H1 (cell line): ENCODE results near the gene HTD2. TPM values are rescaled to one million over a fixed set of nuclear protein-coding genes. Genes with fewer than 3 reads are reported as not detected.

Experiments used
- ATF2 ChIP-seq: IDR thresholded peaks from 2 replicates; pipeline ENCODE4 v1.6.1; 2012; ENCODE audit warnings: low read length, inconsistent platforms
- CHD1 ChIP-seq: IDR thresholded peaks from 2 replicates; pipeline ENCODE4 v1.6.1; 2012; ENCODE audit warnings: low read depth, low read length, improper control_type of control experiment
- GABPA ChIP-seq: IDR thresholded peaks from 2 replicates; pipeline ENCODE4 v1.6.1; 2011; ENCODE audit warnings: mild to moderate bottlenecking, low read length, moderate library complexity, borderline replicate concordance; ENCODE audit not compliant: insufficient read depth
- PHF8 ChIP-seq: fragments of 200-600 bp; sonication (generic); conservative IDR thresholded peaks from 2 replicates; pipeline ENCODE4 v1.7.1; 2012; ENCODE audit warnings: low read depth, mild to moderate bottlenecking, inconsistent platforms, low read length, moderate library complexity
- RXRA ChIP-seq: IDR thresholded peaks from 2 replicates; pipeline ENCODE4 v1.6.1; 2011; ENCODE audit warnings: low read depth, mild to moderate bottlenecking, low read length, moderate library complexity; ENCODE audit not compliant: insufficient read depth
- SRF ChIP-seq: IDR thresholded peaks from 2 replicates; pipeline ENCODE4 v1.6.1; 2011; ENCODE audit warnings: mild to moderate bottlenecking, low read depth, low read length, moderate library complexity
- TCF12 ChIP-seq: IDR thresholded peaks from 2 replicates; pipeline ENCODE4 v1.6.1; 2011; ENCODE audit warnings: low read depth, mild to moderate bottlenecking, low read length
- polyA plus RNA-seq, 7 experiments: library from polyadenylated mRNA; depleted of rRNA in 3 of 7; stranded (reverse) in 5 of 7; unstranded in 2 of 7; fragments of >200 nt in 5 of 7; fragments of 200-250 nt in 2 of 7; gene quantifications; 1 replicate in 5 of 7; 2 replicates in 1 of 7; 4 replicates in 1 of 7; pipeline versions ENCODE4 v1.2.1 to v1.2.3, GENCODE V29; 2011 to 2013; ENCODE audit warnings: missing spikeins in 2 of 7, mixed read lengths in 2 of 7
- total RNA-seq: library from RNA; stranded (reverse); fragmentation: NEBNext Ultra II Directional; extraction: Animal tissue kit (Norgen Biotek cat#: 25700); gene quantifications from 2 replicates; pipeline ENCODE4 v1.2.1, GENCODE V29; 2021

The HTD2 gene
- total and polyA plus RNA-seq, 2 of the 8 experiments (the other 6 are each of a cell fraction or from before 2014, with no cell fraction given) = 8.8 to 10.8 TPM

GRCh38 chr3:58323529-58324390, 17.4 kb downstream of the HTD2 start (continued):
- TF ChIP-seq GABPA (no peak), ATF2 (no peak), SRF (no peak), CHD1 (no peak), PHF8 (no peak), TCF12 (no peak), RXRA (no peak)
- TF ChIP-seq, all 59 proteins: peak for 0
